Endodermal cell (in vitro differentiated cells): Measurements from ENCODE around the gene AIG1. TPM values are rescaled to one million over a fixed set of nuclear protein-coding genes. Genes with fewer than 3 reads are reported as not detected.

Source experiments
- DNase-seq: peaks from one replicate; pipeline ENCODE4 v3.0.0-alpha.2; 2017
- H3K27ac ChIP-seq: 2 replicates; pipeline ENCODE4 v1.5.1; 2013; ENCODE audit warnings: mild to moderate bottlenecking, low read depth, low read length, moderate library complexity
- H3K27me3 ChIP-seq: 2 replicates; pipeline ENCODE4 v1.6.1; 2013; ENCODE audit warnings: mild to moderate bottlenecking, low read length, moderate library complexity; ENCODE audit not compliant: insufficient read depth, control insufficient read depth, poor library complexity, severe bottlenecking
- H3K36me3 ChIP-seq: 2 replicates; pipeline ENCODE4 v1.7.0; 2013; ENCODE audit warnings: mild to moderate bottlenecking, low read length, moderate library complexity; ENCODE audit not compliant: control insufficient read depth, insufficient read depth
- H3K4me1 ChIP-seq: one replicate; pipeline ENCODE4 v1.7.0; 2013; ENCODE audit warnings: low read length; ENCODE audit not compliant: control insufficient read depth, insufficient read depth
- H3K4me3 ChIP-seq: 2 replicates; pipeline ENCODE4 v1.5.1; 2013; ENCODE audit warnings: mild to moderate bottlenecking, low read length, moderate library complexity
- H3K9ac ChIP-seq: 2 replicates; pipeline ENCODE4 v1.6.1; 2013; ENCODE audit warnings: mild to moderate bottlenecking, low read length, moderate library complexity; ENCODE audit not compliant: poor library complexity, severe bottlenecking; ENCODE audit errors: extremely low read depth
- H3K9me3 ChIP-seq: 2 replicates; pipeline ENCODE4 v1.6.1; 2013; ENCODE audit warnings: mild to moderate bottlenecking, low read length, moderate library complexity; ENCODE audit not compliant: control insufficient read depth
- H3K27ac Mint-ChIP-seq: 2 replicates; pipeline ENCODE4 v1.8.0; 2020; ENCODE audit warnings: mixed read lengths
- H3K27me3 Mint-ChIP-seq: 2 replicates; pipeline ENCODE4 v1.8.0; 2021; ENCODE audit warnings: mild to moderate bottlenecking, mixed read lengths; ENCODE audit not compliant: insufficient read depth
- H3K36me3 Mint-ChIP-seq: 2 replicates; pipeline ENCODE4 v1.8.0; 2020; ENCODE audit warnings: low read depth, mixed read lengths
- H3K4me1 Mint-ChIP-seq: 2 replicates; pipeline ENCODE4 v1.8.0; 2020; ENCODE audit warnings: mixed read lengths
- H3K4me3 Mint-ChIP-seq: 2 replicates; pipeline ENCODE4 v1.8.0; 2020; ENCODE audit warnings: mild to moderate bottlenecking, moderate library complexity, mixed read lengths
- H3K9me3 Mint-ChIP-seq: 2 replicates; pipeline ENCODE4 v1.8.0; 2020; ENCODE audit warnings: mild to moderate bottlenecking, mixed read lengths
- WGBS, 2 experiments: methylation state at CpG; one replicate each; pipeline versions ENCODE4 v1.1.5 to v1.1.7; 2013; ENCODE audit warnings: missing lambda C conversion rate in 2 of 2, mixed read lengths in 1 of 2; ENCODE audit not compliant: insufficient coverage in 1 of 2, insufficient read length in 1 of 2; 5-methylcytosine and 5-hydroxymethylcytosine counted together
- total RNA-seq, 2 donors: library from RNA; stranded (reverse); fragmentation: NEBNext Ultra II Directional in 1 of 2; extraction: Animal tissue kit (Norgen Biotek cat#: 25700) in 1 of 2; gene quantifications; 2 replicates in 1 of 2; 3 replicates in 1 of 2; pipeline ENCODE4 v1.2.1, GENCODE V29; 2021
- TF ChIP-seq, protein P1 (sequence below): fragments of 200-600 bp; sonication (generic); conservative IDR thresholded peaks from 2 replicates; pipeline ENCODE4 v1.5.0; 2021; ENCODE audit warnings: antibody characterized with exemption, mild to moderate bottlenecking

AIG1 gene
- total RNA-seq, 2 donors from 2014 or later: 23.0 to 25.2 TPM

DNA sequence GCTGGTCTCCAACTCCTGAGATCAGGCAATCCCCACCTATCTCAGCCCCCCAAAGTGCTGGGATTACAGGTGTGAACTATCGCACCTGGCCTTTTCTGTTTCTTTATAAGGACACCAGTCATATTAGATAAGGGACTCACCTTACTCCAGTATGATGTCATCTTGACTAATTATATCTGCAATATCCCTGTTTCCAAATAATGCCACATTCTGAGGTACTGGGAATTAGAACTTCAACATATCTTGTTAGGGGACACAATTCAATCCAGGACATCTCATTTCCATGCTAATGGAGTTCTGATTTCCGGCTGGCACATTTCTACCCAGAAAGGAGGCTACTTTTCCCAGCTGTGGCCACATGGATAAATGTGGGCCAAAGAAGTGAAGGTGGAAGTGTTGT, 6.4 kb upstream of the AIG1 start:
- no peak overlapping the region for H3K4me3 Mint-ChIP-seq
- no peaks in the 10 kb centered on the region for H3K36me3 ChIP-seq
- peaks cover 3% of the 10 kb centered on the region for H3K9me3 Mint-ChIP-seq
- no peak overlapping the region for H3K4me3 ChIP-seq
- DNase-seq: no peak
- H3K36me3 Mint-ChIP-seq: no peaks in the 10 kb centered on the region
- no peaks in the 10 kb centered on the region for H3K9me3 ChIP-seq
- H3K27ac Mint-ChIP-seq: no peak overlapping the region
- peaks cover 9% of the 10 kb centered on the region for H3K4me1 Mint-ChIP-seq
- H3K4me1 ChIP-seq: no peaks in the 10 kb centered on the region
- WGBS, 2 experiments: 98 to 100% methylated on average over 1 to 2 of the region's 2 CpGs
- no peak overlapping the region for H3K27ac ChIP-seq
- H3K9ac ChIP-seq: no peak overlapping the region
- no peaks in the 10 kb centered on the region for H3K27me3 Mint-ChIP-seq
- H3K27me3 ChIP-seq: no peaks in the 10 kb centered on the region
- TF ChIP-seq, protein P1, sequence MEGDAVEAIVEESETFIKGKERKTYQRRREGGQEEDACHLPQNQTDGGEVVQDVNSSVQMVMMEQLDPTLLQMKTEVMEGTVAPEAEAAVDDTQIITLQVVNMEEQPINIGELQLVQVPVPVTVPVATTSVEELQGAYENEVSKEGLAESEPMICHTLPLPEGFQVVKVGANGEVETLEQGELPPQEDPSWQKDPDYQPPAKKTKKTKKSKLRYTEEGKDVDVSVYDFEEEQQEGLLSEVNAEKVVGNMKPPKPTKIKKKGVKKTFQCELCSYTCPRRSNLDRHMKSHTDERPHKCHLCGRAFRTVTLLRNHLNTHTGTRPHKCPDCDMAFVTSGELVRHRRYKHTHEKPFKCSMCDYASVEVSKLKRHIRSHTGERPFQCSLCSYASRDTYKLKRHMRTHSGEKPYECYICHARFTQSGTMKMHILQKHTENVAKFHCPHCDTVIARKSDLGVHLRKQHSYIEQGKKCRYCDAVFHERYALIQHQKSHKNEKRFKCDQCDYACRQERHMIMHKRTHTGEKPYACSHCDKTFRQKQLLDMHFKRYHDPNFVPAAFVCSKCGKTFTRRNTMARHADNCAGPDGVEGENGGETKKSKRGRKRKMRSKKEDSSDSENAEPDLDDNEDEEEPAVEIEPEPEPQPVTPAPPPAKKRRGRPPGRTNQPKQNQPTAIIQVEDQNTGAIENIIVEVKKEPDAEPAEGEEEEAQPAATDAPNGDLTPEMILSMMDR: no peak

DNA sequence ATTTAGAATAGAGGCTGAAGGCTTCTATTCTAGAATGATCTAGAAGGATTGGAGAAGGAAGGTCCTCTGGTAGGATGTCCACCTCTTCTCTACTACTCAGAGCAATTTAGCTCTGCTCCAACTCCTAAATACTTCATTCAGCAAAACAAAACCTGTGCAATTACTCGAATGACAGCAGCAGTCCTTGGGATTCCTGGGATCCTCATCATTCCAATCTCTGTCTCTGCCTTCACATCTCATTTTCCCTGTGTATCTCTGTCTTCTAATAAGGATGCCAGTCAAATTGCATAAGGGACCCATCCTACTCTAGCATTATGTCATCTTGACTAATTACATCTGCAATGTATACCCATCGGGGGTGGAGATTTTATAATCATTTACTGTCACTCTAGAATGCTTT, 5.5 kb upstream of the AIG1 start:
- Mint-ChIP-seq H3K4me1 (peaks cover 16% of the 10 kb centered on the region), H3K9me3 (no peaks in the 10 kb centered on the region), H3K36me3 (no peaks in the 10 kb centered on the region), H3K4me3 (no peak overlapping the region), H3K27me3 (no peaks in the 10 kb centered on the region), H3K27ac (no peak overlapping the region)
- no peak overlapping the region for H3K9ac ChIP-seq
- TF ChIP-seq, protein P1: no peak
- no peaks in the 10 kb centered on the region for H3K4me1 ChIP-seq
- H3K27ac ChIP-seq: no peak overlapping the region
- H3K9me3 ChIP-seq: no peaks in the 10 kb centered on the region
- no peaks in the 10 kb centered on the region for H3K27me3 ChIP-seq
- WGBS, 2 experiments: 95% methylated on average over 2 of the region's 2 CpGs; no CpG with 5 or more reads in 1 of the 2 experiments
- no peak overlapping the region for H3K4me3 ChIP-seq
- H3K36me3 ChIP-seq: no peaks in the 10 kb centered on the region
- no peak for DNase-seq

DNA sequence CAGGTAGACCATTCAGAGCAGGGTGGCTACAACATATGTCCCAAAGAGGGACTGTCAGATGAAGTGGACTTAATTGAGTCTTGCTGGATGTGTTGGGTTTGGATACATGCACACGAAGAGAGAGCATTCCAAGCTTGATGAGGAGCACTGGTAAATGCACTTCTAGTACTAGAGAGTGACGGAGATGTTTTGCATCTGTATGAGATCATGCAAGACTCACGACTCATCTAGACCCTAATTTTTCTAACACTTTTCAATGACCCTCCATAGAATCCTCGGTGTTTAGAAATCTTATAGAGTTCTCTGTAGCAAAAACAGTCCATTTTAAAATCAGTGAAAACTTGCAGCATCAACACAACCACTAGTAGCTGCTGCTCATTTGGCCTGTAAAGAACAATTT, 4.8 kb upstream of the AIG1 start:
- H3K9me3 ChIP-seq: no peaks in the 10 kb centered on the region
- H3K36me3 ChIP-seq: no peaks in the 10 kb centered on the region
- Mint-ChIP-seq H3K4me1 (peaks cover 16% of the 10 kb centered on the region), H3K4me3 (no peak overlapping the region), H3K27me3 (no peaks in the 10 kb centered on the region), H3K9me3 (no peaks in the 10 kb centered on the region), H3K36me3 (no peaks in the 10 kb centered on the region), H3K27ac (no peak overlapping the region)
- WGBS, 2 experiments: 88 to 90% methylated on average over 2 to 4 of the region's 4 CpGs
- no peak overlapping the region for H3K27ac ChIP-seq
- H3K4me3 ChIP-seq: no peak overlapping the region
- no peak for DNase-seq
- H3K9ac ChIP-seq: no peak overlapping the region
- TF ChIP-seq, protein P1: no peak
- H3K27me3 ChIP-seq: no peaks in the 10 kb centered on the region
- H3K4me1 ChIP-seq: no peaks in the 10 kb centered on the region
